GM12878 (cell line): ENCODE results near the gene SNCA.

Source experiments
- CBX5 ChIP-seq: sonication (generic); IDR thresholded peaks from 2 replicates; pipeline ENCODE4 v1.6.1; 2016; ENCODE audit warnings: low read depth, moderate library complexity, mild to moderate bottlenecking, inconsistent platforms
- HDAC2 ChIP-seq: fragments of 200-600 bp; sonication (generic); IDR thresholded peaks from 2 replicates; pipeline ENCODE4 v1.6.1; 2017
- MXI1 ChIP-seq: fragments of 150-350 bp; IDR thresholded peaks from 2 replicates; pipeline ENCODE4 v1.6.1; 2011; ENCODE audit warnings: low read depth, mild to moderate bottlenecking, inconsistent platforms, low read length, improper control_type of control experiment
- NFYB ChIP-seq: IDR thresholded peaks from 2 replicates; pipeline ENCODE4 v1.6.1; 2011; ENCODE audit warnings: low read depth, mild to moderate bottlenecking, low read length, improper control_type of control experiment, moderate library complexity; ENCODE audit not compliant: insufficient read depth
- POLR2A ChIP-seq: IDR thresholded peaks from 2 replicates; pipeline ENCODE4 v1.6.1; 2011; ENCODE audit warnings: low read depth, mild to moderate bottlenecking, low read length
- RCOR1 ChIP-seq: conservative IDR thresholded peaks from 2 replicates; pipeline ENCODE4 v1.6.1; 2012; ENCODE audit warnings: low read depth, low read length, improper control_type of control experiment
- RFX5 ChIP-seq: IDR thresholded peaks from 2 replicates; pipeline ENCODE4 v1.6.1; 2011; ENCODE audit warnings: low read depth, low read length, improper control_type of control experiment
- SMC3 ChIP-seq: IDR thresholded peaks from 2 replicates; pipeline ENCODE4 v1.6.1; 2011; ENCODE audit warnings: low read length, improper control_type of control experiment, borderline replicate concordance
- SRF ChIP-seq, 2 experiments: IDR thresholded peaks; 2 replicates each; pipeline ENCODE4 v1.6.1; 2011; ENCODE audit warnings: low read depth in 2 of 2, low read length in 2 of 2, mild to moderate bottlenecking in 1 of 2, moderate library complexity in 1 of 2
- TF ChIP-seq, protein P1 (sequence below), 3 experiments: IDR thresholded peaks in 2 of 3; conservative IDR thresholded peaks in 1 of 3; 2 replicates each; pipeline ENCODE4 v1.5.1; 2011; ENCODE audit warnings: low read depth in 3 of 3, low read length in 3 of 3, mild to moderate bottlenecking in 3 of 3, control low read depth in 2 of 3, moderate library complexity in 2 of 3, inconsistent platforms in 1 of 3, mixed read lengths in 1 of 3; ENCODE audit not compliant: control insufficient read depth in 2 of 3, insufficient read depth in 1 of 3; ENCODE audit errors: extremely low read depth in 1 of 3
- TF ChIP-seq, protein P2 (sequence below): IDR thresholded peaks from 2 replicates; pipeline ENCODE4 v1.6.1; 2012; ENCODE audit warnings: low read length, inconsistent platforms
- TF ChIP-seq, protein P3 (sequence below): IDR thresholded peaks from 2 replicates; pipeline ENCODE4 v1.6.1; 2012; ENCODE audit warnings: mild to moderate bottlenecking, low read depth, low read length

DNA sequence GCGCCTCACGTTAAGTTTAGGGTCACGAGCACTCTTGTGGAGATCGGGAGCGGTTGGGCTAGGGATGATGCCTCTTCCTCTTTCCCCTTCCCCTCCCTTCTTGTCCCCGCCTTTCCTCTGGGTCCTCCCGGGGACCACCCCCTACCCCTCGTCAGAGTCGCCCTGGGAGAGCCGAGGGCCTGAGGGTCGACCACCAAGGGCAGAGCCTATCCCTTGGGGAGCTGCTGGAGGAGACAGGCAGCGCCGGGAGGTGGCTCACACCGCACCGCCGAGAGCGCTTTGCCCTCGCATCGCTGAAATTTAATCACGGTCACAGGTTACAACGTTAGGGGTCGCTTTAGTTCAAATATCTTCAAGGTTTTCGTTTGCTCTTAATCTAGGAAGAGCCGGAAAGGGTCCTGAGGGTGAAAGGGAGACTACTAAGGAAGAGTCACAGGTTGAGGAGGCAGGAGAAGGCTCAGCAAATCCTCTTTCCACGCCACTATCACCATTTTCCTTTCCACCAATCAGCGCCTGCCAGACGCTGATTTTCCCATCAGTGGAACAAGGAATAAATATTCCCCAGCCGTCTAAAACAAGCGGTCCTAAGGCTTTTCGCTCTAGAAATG is 528 bp upstream of the SNCA start:
- TF ChIP-seq, protein P1, sequence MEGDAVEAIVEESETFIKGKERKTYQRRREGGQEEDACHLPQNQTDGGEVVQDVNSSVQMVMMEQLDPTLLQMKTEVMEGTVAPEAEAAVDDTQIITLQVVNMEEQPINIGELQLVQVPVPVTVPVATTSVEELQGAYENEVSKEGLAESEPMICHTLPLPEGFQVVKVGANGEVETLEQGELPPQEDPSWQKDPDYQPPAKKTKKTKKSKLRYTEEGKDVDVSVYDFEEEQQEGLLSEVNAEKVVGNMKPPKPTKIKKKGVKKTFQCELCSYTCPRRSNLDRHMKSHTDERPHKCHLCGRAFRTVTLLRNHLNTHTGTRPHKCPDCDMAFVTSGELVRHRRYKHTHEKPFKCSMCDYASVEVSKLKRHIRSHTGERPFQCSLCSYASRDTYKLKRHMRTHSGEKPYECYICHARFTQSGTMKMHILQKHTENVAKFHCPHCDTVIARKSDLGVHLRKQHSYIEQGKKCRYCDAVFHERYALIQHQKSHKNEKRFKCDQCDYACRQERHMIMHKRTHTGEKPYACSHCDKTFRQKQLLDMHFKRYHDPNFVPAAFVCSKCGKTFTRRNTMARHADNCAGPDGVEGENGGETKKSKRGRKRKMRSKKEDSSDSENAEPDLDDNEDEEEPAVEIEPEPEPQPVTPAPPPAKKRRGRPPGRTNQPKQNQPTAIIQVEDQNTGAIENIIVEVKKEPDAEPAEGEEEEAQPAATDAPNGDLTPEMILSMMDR (IDR thresholded peaks at IDR 0.05 in 2 of 3, conservative IDR thresholded peaks at IDR 0.05 in 1 of 3; ENCODE audit: control insufficient read depth in 2 of 3, extremely low read depth in 1 of 3, insufficient read depth in 1 of 3, low read depth in 3 of 3, low read length in 3 of 3) = no peak
- TF ChIP-seq MXI1 (no peak), NFYB (no peak), CBX5 (no peak), HDAC2 (no peak), SRF (IDR thresholded peaks at IDR 0.05; ENCODE audit: low read depth in 2 of 2, low read length in 2 of 2) (no peak), SMC3 (no peak), RFX5 (no peak), RCOR1 (no peak), POLR2A (no peak)
- TF ChIP-seq, protein P2, sequence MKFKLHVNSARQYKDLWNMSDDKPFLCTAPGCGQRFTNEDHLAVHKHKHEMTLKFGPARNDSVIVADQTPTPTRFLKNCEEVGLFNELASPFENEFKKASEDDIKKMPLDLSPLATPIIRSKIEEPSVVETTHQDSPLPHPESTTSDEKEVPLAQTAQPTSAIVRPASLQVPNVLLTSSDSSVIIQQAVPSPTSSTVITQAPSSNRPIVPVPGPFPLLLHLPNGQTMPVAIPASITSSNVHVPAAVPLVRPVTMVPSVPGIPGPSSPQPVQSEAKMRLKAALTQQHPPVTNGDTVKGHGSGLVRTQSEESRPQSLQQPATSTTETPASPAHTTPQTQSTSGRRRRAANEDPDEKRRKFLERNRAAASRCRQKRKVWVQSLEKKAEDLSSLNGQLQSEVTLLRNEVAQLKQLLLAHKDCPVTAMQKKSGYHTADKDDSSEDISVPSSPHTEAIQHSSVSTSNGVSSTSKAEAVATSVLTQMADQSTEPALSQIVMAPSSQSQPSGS = no peak
- TF ChIP-seq, protein P3, sequence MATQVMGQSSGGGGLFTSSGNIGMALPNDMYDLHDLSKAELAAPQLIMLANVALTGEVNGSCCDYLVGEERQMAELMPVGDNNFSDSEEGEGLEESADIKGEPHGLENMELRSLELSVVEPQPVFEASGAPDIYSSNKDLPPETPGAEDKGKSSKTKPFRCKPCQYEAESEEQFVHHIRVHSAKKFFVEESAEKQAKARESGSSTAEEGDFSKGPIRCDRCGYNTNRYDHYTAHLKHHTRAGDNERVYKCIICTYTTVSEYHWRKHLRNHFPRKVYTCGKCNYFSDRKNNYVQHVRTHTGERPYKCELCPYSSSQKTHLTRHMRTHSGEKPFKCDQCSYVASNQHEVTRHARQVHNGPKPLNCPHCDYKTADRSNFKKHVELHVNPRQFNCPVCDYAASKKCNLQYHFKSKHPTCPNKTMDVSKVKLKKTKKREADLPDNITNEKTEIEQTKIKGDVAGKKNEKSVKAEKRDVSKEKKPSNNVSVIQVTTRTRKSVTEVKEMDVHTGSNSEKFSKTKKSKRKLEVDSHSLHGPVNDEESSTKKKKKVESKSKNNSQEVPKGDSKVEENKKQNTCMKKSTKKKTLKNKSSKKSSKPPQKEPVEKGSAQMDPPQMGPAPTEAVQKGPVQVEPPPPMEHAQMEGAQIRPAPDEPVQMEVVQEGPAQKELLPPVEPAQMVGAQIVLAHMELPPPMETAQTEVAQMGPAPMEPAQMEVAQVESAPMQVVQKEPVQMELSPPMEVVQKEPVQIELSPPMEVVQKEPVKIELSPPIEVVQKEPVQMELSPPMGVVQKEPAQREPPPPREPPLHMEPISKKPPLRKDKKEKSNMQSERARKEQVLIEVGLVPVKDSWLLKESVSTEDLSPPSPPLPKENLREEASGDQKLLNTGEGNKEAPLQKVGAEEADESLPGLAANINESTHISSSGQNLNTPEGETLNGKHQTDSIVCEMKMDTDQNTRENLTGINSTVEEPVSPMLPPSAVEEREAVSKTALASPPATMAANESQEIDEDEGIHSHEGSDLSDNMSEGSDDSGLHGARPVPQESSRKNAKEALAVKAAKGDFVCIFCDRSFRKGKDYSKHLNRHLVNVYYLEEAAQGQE = no peak
